Psoas muscle (tissue), 8 donors: ENCODE results near the gene KCNJ16. TPM values are rescaled to one million over a fixed set of nuclear protein-coding genes. Genes with fewer than 3 reads are reported as not detected.

Source experiments
- ATAC-seq, 4 donors: fragments of 200-7000 bp; cut with Tn5 transposase; one replicate each; pipeline ENCODE4 v1.9.1; 2020; ENCODE audit warnings: moderate library complexity in 3 of 4, mild to moderate bottlenecking in 2 of 4
- DNase-seq, 2 donors: peaks; one replicate each; pipeline ENCODE4 v3.0.0-alpha.2; 2020
- H3K27ac ChIP-seq: fragments of 200-600 bp; one replicate; pipeline ENCODE4 v1.8.0; 2022
- H3K27me3 ChIP-seq, 3 donors: fragments of 200-600 bp in 1 of 3; one replicate each; pipeline versions ENCODE4 v1.6.1 to v1.8.0; 2013 to 2022; ENCODE audit warnings: low read length in 2 of 3, mild to moderate bottlenecking in 2 of 3, moderate library complexity in 1 of 3; ENCODE audit not compliant: insufficient read depth in 3 of 3
- H3K36me3 ChIP-seq, 2 donors: fragments of 200-600 bp in 1 of 2; one replicate each; pipeline versions ENCODE4 v1.6.1 to v1.8.0; 2013 to 2022; ENCODE audit warnings: low read depth in 1 of 2, mild to moderate bottlenecking in 1 of 2, moderate library complexity in 1 of 2; ENCODE audit not compliant: insufficient read depth in 1 of 2
- H3K4me1 ChIP-seq: fragments of 200-600 bp; one replicate; pipeline ENCODE4 v1.8.0; 2022
- H3K4me3 ChIP-seq: fragments of 200-600 bp; one replicate; pipeline ENCODE4 v1.8.0; 2022; ENCODE audit warnings: mild to moderate bottlenecking
- H3K9me3 ChIP-seq: fragments of 200-600 bp; one replicate; pipeline ENCODE4 v1.8.0; 2022
- WGBS, 3 donors: extraction: QIAGEN DNeasy Blood & Tissue Kit; methylation state at CpG; one replicate each; pipeline versions ENCODE4 v1.1.6 to v1.1.7; 2013; 5-methylcytosine and 5-hydroxymethylcytosine counted together
- intact Hi-C, 2 donors: fragments of 100-400 bp; cut with DNase I; formaldehyde crosslinking; loops; one replicate each; pipeline versions ENCODE4 v1.11.0 to v1.14.2; 2022
- polyA plus RNA-seq, 3 donors: library from polyadenylated mRNA; stranded (reverse); fragments of 200-250 nt; gene quantifications; one replicate each; pipeline ENCODE4 v1.2.3, GENCODE V29; 2013
- total RNA-seq, 4 donors: library from RNA; stranded (reverse); fragmentation: NEBNext Ultra II Directional in 2 of 4; extraction: Animal tissue kit (Norgen Biotek cat#: 25700) in 2 of 4; gene quantifications; one replicate each; pipeline versions ENCODE4 v1.2.1 to v1.2.4, GENCODE V29; 2021 to 2023
- TF ChIP-seq, protein P1 (sequence below): fragments of 200-600 bp; IDR thresholded peaks from one replicate; pipeline ENCODE4 v1.8.0; 2022; ENCODE audit warnings: antibody characterized with exemption
- donor health status: healthy with polysubstance abuse.
- donor health status: DM: no; HTN: no; CAD: no; lungs with moderate emphysema.
- donor health status: Bipolar disorder and iron deficiency.
- donor health status: healthy.
- donor health status: DM: yes; HTN: yes; CAD: no.
- donor health status: DM: no; HTN: no; CAD: no.
- donor health status: DM: no; HTN: no; CAD: no.
- donor health status: DM: yes; HTN: yes; CAD: no.

KCNJ16 gene
- total and polyA plus RNA-seq, 7 donors = 0.04 to 0.27 TPM; not detected in 5

- intact Hi-C loops = no loop called here
- Histone ChIP-seq H3K4me1 (peaks cover 20% of the 10 kb centered on the region), H3K36me3 (no peaks in the 10 kb centered on the region), H3K9me3 (no peaks in the 10 kb centered on the region), H3K27ac (peak overlapping the region; percentile 99), H3K27me3 (no peaks in the 10 kb centered on the region), H3K4me3 (no peak overlapping the region)
- WGBS, 3 donors = 64 to 68% (median 68%) methylated on average over 5 of the region's 5 CpGs
- no peak for ATAC-seq
- DNase-seq = no peak
- TF ChIP-seq, protein P1, sequence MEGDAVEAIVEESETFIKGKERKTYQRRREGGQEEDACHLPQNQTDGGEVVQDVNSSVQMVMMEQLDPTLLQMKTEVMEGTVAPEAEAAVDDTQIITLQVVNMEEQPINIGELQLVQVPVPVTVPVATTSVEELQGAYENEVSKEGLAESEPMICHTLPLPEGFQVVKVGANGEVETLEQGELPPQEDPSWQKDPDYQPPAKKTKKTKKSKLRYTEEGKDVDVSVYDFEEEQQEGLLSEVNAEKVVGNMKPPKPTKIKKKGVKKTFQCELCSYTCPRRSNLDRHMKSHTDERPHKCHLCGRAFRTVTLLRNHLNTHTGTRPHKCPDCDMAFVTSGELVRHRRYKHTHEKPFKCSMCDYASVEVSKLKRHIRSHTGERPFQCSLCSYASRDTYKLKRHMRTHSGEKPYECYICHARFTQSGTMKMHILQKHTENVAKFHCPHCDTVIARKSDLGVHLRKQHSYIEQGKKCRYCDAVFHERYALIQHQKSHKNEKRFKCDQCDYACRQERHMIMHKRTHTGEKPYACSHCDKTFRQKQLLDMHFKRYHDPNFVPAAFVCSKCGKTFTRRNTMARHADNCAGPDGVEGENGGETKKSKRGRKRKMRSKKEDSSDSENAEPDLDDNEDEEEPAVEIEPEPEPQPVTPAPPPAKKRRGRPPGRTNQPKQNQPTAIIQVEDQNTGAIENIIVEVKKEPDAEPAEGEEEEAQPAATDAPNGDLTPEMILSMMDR = no peak
These were observed 61.1 kb downstream of the KCNJ16 start for GRCh38 chr17:70136131-70136530.

DNA sequence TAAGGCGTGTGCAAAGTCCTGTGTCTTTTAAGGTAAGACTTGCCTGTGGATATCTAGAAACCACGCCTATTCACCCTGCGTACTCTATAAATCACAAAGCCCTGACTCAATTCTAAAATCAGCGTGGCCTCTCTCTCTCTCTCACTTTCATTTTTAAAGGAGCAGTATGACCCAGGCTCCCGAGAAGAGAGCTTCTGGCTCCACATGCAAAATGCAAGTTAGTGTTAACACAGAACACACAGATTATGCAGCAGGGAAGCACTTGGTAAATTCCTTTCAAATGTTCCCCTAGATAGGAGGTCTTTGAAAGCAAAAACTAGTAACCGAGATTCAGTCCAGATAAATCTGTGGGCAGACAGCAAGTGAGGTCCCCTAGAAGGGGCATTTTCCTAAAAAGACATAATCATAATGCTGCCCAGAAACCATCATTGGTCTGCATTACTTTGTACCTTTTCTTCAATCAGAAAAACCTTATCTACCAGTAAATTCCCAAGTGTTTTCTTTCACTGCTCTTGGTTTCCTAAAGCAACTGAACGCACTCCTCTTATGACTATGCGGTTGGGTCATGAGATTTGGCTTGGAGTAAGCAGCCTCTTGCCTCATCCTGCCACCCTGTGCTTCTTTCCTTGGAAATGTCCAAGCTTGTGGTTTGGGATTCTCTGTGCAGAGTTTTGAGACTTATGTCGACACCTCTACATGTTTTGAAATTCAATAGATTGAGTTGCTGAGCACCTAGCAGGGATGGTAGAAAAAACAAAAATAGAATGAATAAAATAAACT, 62.6 kb downstream of the KCNJ16 start:
- TF ChIP-seq, protein P1 = no peak
- H3K9me3 ChIP-seq = no peaks in the 10 kb centered on the region
- H3K4me3 ChIP-seq = peak overlapping the region; percentile 69
- intact Hi-C loops = no loop called here
- ATAC-seq = peak; percentile 97 to 98 (median 97)
- WGBS, 3 donors = 7 to 12% (median 9%) methylated on average over 9 of the region's 9 CpGs
- H3K4me1 ChIP-seq = peaks cover 20% of the 10 kb centered on the region
- no peaks in the 10 kb centered on the region for H3K27me3 ChIP-seq
- no peaks in the 10 kb centered on the region for H3K36me3 ChIP-seq
- peak; percentile 61 to 67 for DNase-seq
- peak overlapping the region; percentile 99 for H3K27ac ChIP-seq

DNA sequence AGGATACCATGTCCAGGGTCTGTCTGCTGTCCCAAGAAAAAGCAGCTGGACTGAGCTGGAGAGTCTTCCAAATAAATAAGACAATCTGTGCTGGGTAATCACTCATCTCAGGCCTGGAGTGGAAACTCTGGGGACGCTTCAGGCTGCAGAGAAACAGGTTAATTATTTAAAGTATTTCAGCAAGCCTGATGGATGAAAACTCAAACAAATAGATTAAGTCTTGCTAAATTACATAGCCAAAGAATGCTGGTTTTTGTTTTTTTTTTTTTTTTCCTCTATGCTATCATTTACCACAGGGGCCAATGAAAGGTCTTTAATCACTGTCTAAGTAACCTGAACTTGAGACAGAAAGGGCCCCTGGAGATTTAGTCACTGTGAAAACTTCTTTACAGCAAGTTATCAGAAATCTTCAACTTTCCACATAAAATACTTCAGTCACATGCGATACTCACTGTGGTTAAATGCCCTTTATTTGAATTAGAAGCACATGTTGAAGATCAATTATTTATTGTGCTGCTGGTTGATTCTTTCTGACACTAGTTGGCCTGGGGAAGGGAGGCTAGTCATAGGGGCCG, 63.4 kb downstream of the KCNJ16 start:
- peak; percentile 45 to 58 (median 50) for ATAC-seq
- TF ChIP-seq, protein P1 = no peak
- Histone ChIP-seq H3K4me1 (peaks cover 20% of the 10 kb centered on the region), H3K36me3 (no peaks in the 10 kb centered on the region), H3K27me3 (no peaks in the 10 kb centered on the region), H3K9me3 (no peaks in the 10 kb centered on the region), H3K27ac (peak overlapping the region; percentile 99), H3K4me3 (peak overlapping the region; percentile 69)
- no peak for DNase-seq
- 66 to 68% (median 67%) methylated on average over 3 of the region's 3 CpGs for WGBS, 3 donors
- intact Hi-C loops = no loop called here

GRCh38 chr17:70139449-70139993, 64.5 kb downstream of the KCNJ16 start:
- no peak overlapping the region for H3K27ac ChIP-seq
- DNase-seq (no peak), ATAC-seq (no peak)
- H3K4me1 ChIP-seq = peaks cover 20% of the 10 kb centered on the region
- WGBS, 3 donors = 58 to 95% (median 60%) methylated on average over 3 of the region's 3 CpGs
- H3K9me3 ChIP-seq = no peaks in the 10 kb centered on the region
- no peaks in the 10 kb centered on the region for H3K27me3 ChIP-seq
- TF ChIP-seq, protein P1 = no peak
- no peaks in the 10 kb centered on the region for H3K36me3 ChIP-seq
- H3K4me3 ChIP-seq = no peak overlapping the region
- intact Hi-C loops = loop anchor here in 1 of 2 donors (1.0 kb wide), 1 partner anchor 612 kb away; no protein-coding TSS in a partner anchor
